GM23338 (cell line): ENCODE data around the gene ERC2. TPM values are rescaled to one million over a fixed set of nuclear protein-coding genes. Genes with fewer than 3 reads are reported as not detected.

Experiments
- ATAC-seq: fragments of 200-7000 bp; cut with Tn5 transposase; 3 replicates; pipeline ENCODE4 v1.9.1; 2020
- DNase-seq: peaks from one replicate; pipeline ENCODE4 v3.0.0-alpha.2; 2015; ENCODE audit warnings: low spot score
- H2AFZ ChIP-seq: fragments of 200-600 bp; sonication (generic); 2 replicates; pipeline ENCODE4 v1.8.0; 2016; ENCODE audit warnings: antibody characterized with exemption, mild to moderate bottlenecking, moderate library complexity
- H3F3A ChIP-seq: fragments of 200-600 bp; sonication (generic); replicated peaks from 2 replicates; pipeline ENCODE4 v1.8.0; 2017; ENCODE audit warnings: antibody characterized with exemption, mixed run types, low read depth
- H3K27ac ChIP-seq: fragments of 200-600 bp; sonication (generic); 2 replicates; pipeline ENCODE4 v1.6.1; 2016; ENCODE audit warnings: low read depth
- H3K27me3 ChIP-seq: fragments of 200-600 bp; sonication (generic); 2 replicates; pipeline ENCODE4 v1.8.0; 2016; ENCODE audit warnings: mild to moderate bottlenecking, mixed run types, moderate library complexity; ENCODE audit not compliant: insufficient read depth
- H3K36me3 ChIP-seq: fragments of 200-600 bp; sonication (generic); 2 replicates; pipeline ENCODE4 v1.8.0; 2016; ENCODE audit warnings: mild to moderate bottlenecking; ENCODE audit not compliant: insufficient read depth
- H3K4me1 ChIP-seq: fragments of 200-600 bp; sonication (generic); 2 replicates; pipeline ENCODE4 v1.8.0; 2016; ENCODE audit warnings: mild to moderate bottlenecking, moderate library complexity; ENCODE audit not compliant: insufficient read depth
- H3K4me2 ChIP-seq: fragments of 200-600 bp; sonication (generic); 2 replicates; pipeline ENCODE4 v1.7.1; 2017; ENCODE audit warnings: mixed run types
- H3K4me3 ChIP-seq: fragments of 200-600 bp; sonication (generic); 2 replicates; pipeline ENCODE4 v1.6.1; 2016; ENCODE audit warnings: mixed run types
- H3K79me2 ChIP-seq: fragments of 200-600 bp; sonication (generic); replicated peaks from 2 replicates; pipeline ENCODE4 v1.8.0; 2017; ENCODE audit warnings: mild to moderate bottlenecking; ENCODE audit not compliant: insufficient read depth
- H3K9me2 ChIP-seq: fragments of 200-600 bp; sonication (generic); 2 replicates; pipeline ENCODE4 v1.8.0; 2017; ENCODE audit not compliant: insufficient read depth
- H4K20me1 ChIP-seq: fragments of 200-600 bp; sonication (generic); replicated peaks from 2 replicates; pipeline ENCODE4 v1.8.0; 2017; ENCODE audit warnings: mild to moderate bottlenecking; ENCODE audit not compliant: insufficient read depth
- H3K27ac Mint-ChIP-seq: 2 replicates; pipeline ENCODE4 v1.8.0; 2020; ENCODE audit warnings: inconsistent platforms, mild to moderate bottlenecking, moderate library complexity, mixed read lengths
- H3K27me3 Mint-ChIP-seq: 3 replicates; pipeline ENCODE4 v1.8.0; 2022; ENCODE audit warnings: low read depth, mild to moderate bottlenecking, moderate library complexity, mixed read lengths, inconsistent platforms; ENCODE audit not compliant: insufficient read depth, poor library complexity
- H3K36me3 Mint-ChIP-seq: 3 replicates; pipeline ENCODE4 v1.8.0; 2021; ENCODE audit warnings: low read depth, mild to moderate bottlenecking, inconsistent platforms, moderate library complexity, mixed read lengths
- H3K4me1 Mint-ChIP-seq: 3 replicates; pipeline ENCODE4 v1.8.0; 2020; ENCODE audit warnings: mild to moderate bottlenecking, inconsistent platforms, mixed read lengths
- H3K4me3 Mint-ChIP-seq: 3 replicates; pipeline ENCODE4 v1.8.0; 2021; ENCODE audit warnings: moderate library complexity, mild to moderate bottlenecking, inconsistent platforms, mixed read lengths
- H3K9me3 Mint-ChIP-seq: 3 replicates; pipeline ENCODE4 v1.8.0; 2020; ENCODE audit warnings: moderate library complexity, mild to moderate bottlenecking, inconsistent platforms, mixed read lengths
- CREB1 ChIP-seq: fragments of 250-450 bp; sonication (Bioruptor Pico); IDR thresholded peaks from 2 replicates; pipeline ENCODE4 v1.5.0; 2020; ENCODE audit warnings: low read depth, mild to moderate bottlenecking, moderate library complexity
- ETS1 ChIP-seq: IDR thresholded peaks from 2 replicates; pipeline ENCODE4 v1.6.1; 2016; ENCODE audit warnings: antibody characterized with exemption
- EZH2 ChIP-seq: fragments of 200-600 bp; sonication (generic); IDR thresholded peaks from one replicate; pipeline ENCODE4 v1.8.0; 2017; ENCODE audit warnings: antibody characterized with exemption, mild to moderate bottlenecking, low read depth; ENCODE audit not compliant: unreplicated experiment
- EZH2phosphoT487 ChIP-seq: fragments of 200-600 bp; sonication (generic); IDR thresholded peaks from one replicate; pipeline ENCODE4 v1.8.1; 2018; ENCODE audit warnings: antibody characterized with exemption; ENCODE audit not compliant: unreplicated experiment
- JUNB ChIP-seq: IDR thresholded peaks from one replicate; pipeline ENCODE4 v1.6.1; 2016; ENCODE audit warnings: antibody characterized with exemption; ENCODE audit not compliant: unreplicated experiment
- POLR2AphosphoS5 ChIP-seq: IDR thresholded peaks from 2 replicates; pipeline ENCODE4 v1.6.1; 2016; ENCODE audit warnings: antibody characterized with exemption, low read depth
- REST ChIP-seq: IDR thresholded peaks from one replicate; pipeline ENCODE4 v1.6.1; 2018; ENCODE audit warnings: antibody characterized with exemption; ENCODE audit not compliant: unreplicated experiment
- STAT1 ChIP-seq: IDR thresholded peaks from one replicate; pipeline ENCODE4 v1.6.1; 2016; ENCODE audit warnings: antibody characterized with exemption; ENCODE audit not compliant: unreplicated experiment
- ZNF114 ChIP-seq: fragments of 250-450 bp; sonication (Bioruptor Pico); IDR thresholded peaks from 2 replicates; pipeline ENCODE4 v1.5.0; 2020; ENCODE audit warnings: mild to moderate bottlenecking, moderate library complexity
- ZNF331 ChIP-seq: fragments of 250-450 bp; sonication (Bioruptor Pico); IDR thresholded peaks from 2 replicates; pipeline ENCODE4 v1.5.0; 2020; ENCODE audit warnings: low read depth, mild to moderate bottlenecking, moderate library complexity
- polyA plus RNA-seq: library from polyadenylated mRNA; unstranded; fragments of >200 nt; fragmentation: Nextera tagmentation; extraction: Ambion mirVana; gene quantifications from 2 replicates; pipeline ENCODE4 v1.2.1, GENCODE V29; 2016
- total RNA-seq: library from RNA; depleted of rRNA; stranded (reverse); fragments of >200 nt; shearing (Covaris generic); gene quantifications from 2 replicates; pipeline ENCODE4 v1.2.3, GENCODE V29; 2014
- TF ChIP-seq, protein P1 (sequence below): fragments of 250-450 bp; sonication (Bioruptor Pico); IDR thresholded peaks from 2 replicates; pipeline ENCODE4 v1.5.0; 2020; ENCODE audit warnings: mild to moderate bottlenecking, moderate library complexity

ERC2 gene
- total and polyA plus RNA-seq, 2 experiments from 2014 or later, result 11.8 to 13.7 TPM

- no peaks in the 10 kb centered on the region for H4K20me1 ChIP-seq
- Mint-ChIP-seq H3K9me3 (no peaks in the 10 kb centered on the region), H3K27ac (peak overlapping the region; percentile 26; the same call in 1 of the 2 replicates), H3K36me3 (peaks cover 14% of the 10 kb centered on the region; the same call in 2 of the 3 replicates), H3K4me1 (peaks cover 46% of the 10 kb centered on the region), H3K27me3 (peaks cover 2% of the 10 kb centered on the region), H3K4me3 (no peak overlapping the region)
- no peaks in the 10 kb centered on the region; the same call in 1 of the 2 replicates for H3K36me3 ChIP-seq
- H3K4me1 ChIP-seq, result peaks cover 34% of the 10 kb centered on the region
- no peak overlapping the region for H3K4me2 ChIP-seq
- DNase-seq (no peak), ATAC-seq (no peak)
- H3K9me2 ChIP-seq, result peaks cover 20% of the 10 kb centered on the region
- H3F3A ChIP-seq, result no peaks in the 10 kb centered on the region
- H2AFZ ChIP-seq, result no peak overlapping the region
- no peaks in the 10 kb centered on the region for H3K79me2 ChIP-seq
- H3K4me3 ChIP-seq, result no peak overlapping the region
- no peaks in the 10 kb centered on the region for H3K27me3 ChIP-seq
- TF ChIP-seq JUNB (no peak), ETS1 (no peak), EZH2phosphoT487 (no peak), EZH2 (no peak), CREB1 (CRISPR knock-in tag) (no peak), ZNF331 (CRISPR knock-in tag) (no peak)
- H3K27ac ChIP-seq, result no peak overlapping the region
Measured at GRCh38 chr3:56291244-56291680, 177.0 kb downstream of the ERC2 start.

- no peak for DNase-seq
- no peak overlapping the region for H3K4me3 ChIP-seq
- H3K4me2 ChIP-seq, result no peak overlapping the region
- peaks cover 10% of the 10 kb centered on the region; the same call in 2 of the 3 replicates for H3K36me3 Mint-ChIP-seq
- no peak overlapping the region for H3K4me3 Mint-ChIP-seq
- no peak overlapping the region for H2AFZ ChIP-seq
- H3K27me3 ChIP-seq, result no peaks in the 10 kb centered on the region
- no peaks in the 10 kb centered on the region for H3F3A ChIP-seq
- no peaks in the 10 kb centered on the region for H3K9me3 Mint-ChIP-seq
- peaks cover 2% of the 10 kb centered on the region for H3K27me3 Mint-ChIP-seq
- no peak for ATAC-seq
- no peaks in the 10 kb centered on the region; the same call in 1 of the 2 replicates for H3K36me3 ChIP-seq
- peaks cover 20% of the 10 kb centered on the region for H3K9me2 ChIP-seq
- H3K79me2 ChIP-seq, result no peaks in the 10 kb centered on the region
- H3K4me1 ChIP-seq, result peaks cover 42% of the 10 kb centered on the region
- H3K4me1 Mint-ChIP-seq, result peaks cover 52% of the 10 kb centered on the region
- no peak overlapping the region for H3K27ac Mint-ChIP-seq
- no peak overlapping the region for H3K27ac ChIP-seq
- H4K20me1 ChIP-seq, result no peaks in the 10 kb centered on the region
- TF ChIP-seq ZNF114 (CRISPR knock-in tag), result no peak
- TF ChIP-seq REST, result no peak
- TF ChIP-seq ZNF331 (CRISPR knock-in tag), result no peak
- no peak for TF ChIP-seq JUNB
- TF ChIP-seq, protein P1, sequence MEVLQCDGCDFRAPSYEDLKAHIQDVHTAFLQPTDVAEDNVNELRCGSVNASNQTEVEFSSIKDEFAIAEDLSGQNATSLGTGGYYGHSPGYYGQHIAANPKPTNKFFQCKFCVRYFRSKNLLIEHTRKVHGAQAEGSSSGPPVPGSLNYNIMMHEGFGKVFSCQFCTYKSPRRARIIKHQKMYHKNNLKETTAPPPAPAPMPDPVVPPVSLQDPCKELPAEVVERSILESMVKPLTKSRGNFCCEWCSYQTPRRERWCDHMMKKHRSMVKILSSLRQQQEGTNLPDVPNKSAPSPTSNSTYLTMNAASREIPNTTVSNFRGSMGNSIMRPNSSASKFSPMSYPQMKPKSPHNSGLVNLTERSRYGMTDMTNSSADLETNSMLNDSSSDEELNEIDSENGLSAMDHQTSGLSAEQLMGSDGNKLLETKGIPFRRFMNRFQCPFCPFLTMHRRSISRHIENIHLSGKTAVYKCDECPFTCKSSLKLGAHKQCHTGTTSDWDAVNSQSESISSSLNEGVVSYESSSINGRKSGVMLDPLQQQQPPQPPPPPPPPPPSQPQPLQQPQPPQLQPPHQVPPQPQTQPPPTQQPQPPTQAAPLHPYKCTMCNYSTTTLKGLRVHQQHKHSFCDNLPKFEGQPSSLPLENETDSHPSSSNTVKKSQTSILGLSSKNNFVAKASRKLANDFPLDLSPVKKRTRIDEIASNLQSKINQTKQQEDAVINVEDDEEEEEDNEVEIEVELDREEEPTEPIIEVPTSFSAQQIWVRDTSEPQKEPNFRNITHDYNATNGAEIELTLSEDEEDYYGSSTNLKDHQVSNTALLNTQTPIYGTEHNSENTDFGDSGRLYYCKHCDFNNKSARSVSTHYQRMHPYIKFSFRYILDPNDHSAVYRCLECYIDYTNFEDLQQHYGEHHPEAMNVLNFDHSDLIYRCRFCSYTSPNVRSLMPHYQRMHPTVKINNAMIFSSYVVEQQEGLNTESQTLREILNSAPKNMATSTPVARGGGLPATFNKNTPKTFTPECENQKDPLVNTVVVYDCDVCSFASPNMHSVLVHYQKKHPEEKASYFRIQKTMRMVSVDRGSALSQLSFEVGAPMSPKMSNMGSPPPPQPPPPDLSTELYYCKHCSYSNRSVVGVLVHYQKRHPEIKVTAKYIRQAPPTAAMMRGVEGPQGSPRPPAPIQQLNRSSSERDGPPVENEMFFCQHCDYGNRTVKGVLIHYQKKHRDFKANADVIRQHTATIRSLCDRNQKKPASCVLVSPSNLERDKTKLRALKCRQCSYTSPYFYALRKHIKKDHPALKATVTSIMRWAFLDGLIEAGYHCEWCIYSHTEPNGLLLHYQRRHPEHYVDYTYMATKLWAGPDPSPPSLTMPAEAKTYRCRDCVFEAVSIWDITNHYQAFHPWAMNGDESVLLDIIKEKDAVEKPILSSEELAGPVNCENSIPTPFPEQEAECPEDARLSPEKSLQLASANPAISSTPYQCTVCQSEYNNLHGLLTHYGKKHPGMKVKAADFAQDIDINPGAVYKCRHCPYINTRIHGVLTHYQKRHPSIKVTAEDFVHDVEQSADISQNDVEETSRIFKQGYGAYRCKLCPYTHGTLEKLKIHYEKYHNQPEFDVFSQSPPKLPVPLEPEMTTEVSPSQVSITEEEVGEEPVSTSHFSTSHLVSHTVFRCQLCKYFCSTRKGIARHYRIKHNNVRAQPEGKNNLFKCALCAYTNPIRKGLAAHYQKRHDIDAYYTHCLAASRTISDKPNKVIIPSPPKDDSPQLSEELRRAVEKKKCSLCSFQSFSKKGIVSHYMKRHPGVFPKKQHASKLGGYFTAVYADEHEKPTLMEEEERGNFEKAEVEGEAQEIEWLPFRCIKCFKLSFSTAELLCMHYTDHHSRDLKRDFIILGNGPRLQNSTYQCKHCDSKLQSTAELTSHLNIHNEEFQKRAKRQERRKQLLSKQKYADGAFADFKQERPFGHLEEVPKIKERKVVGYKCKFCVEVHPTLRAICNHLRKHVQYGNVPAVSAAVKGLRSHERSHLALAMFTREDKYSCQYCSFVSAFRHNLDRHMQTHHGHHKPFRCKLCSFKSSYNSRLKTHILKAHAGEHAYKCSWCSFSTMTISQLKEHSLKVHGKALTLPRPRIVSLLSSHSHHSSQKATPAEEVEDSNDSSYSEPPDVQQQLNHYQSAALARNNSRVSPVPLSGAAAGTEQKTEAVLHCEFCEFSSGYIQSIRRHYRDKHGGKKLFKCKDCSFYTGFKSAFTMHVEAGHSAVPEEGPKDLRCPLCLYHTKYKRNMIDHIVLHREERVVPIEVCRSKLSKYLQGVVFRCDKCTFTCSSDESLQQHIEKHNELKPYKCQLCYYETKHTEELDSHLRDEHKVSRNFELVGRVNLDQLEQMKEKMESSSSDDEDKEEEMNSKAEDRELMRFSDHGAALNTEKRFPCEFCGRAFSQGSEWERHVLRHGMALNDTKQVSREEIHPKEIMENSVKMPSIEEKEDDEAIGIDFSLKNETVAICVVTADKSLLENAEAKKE (CRISPR knock-in tag), result no peak
- TF ChIP-seq STAT1, result no peak
- TF ChIP-seq POLR2AphosphoS5, result no peak
Measured at GRCh38 chr3:56290374-56290773, 177.9 kb downstream of the ERC2 start.
